HL-60 (cell line): ENCODE results near the gene ATP5F1A.

Experiments
- DNase-seq, 2 experiments: peaks; one replicate each; pipeline ENCODE4 v3.0.0-alpha.2; 2010 to 2020; ENCODE audit warnings: low read depth in 1 of 2, low spot score in 1 of 2
- H3K27ac ChIP-seq: fragments of 250-450 bp; sonication (Bioruptor Pico); replicated peaks from 2 replicates; pipeline ENCODE4 v1.5.1; 2020; ENCODE audit warnings: mild to moderate bottlenecking, moderate library complexity
- H3K27me3 ChIP-seq: fragments of 250-450 bp; sonication (Bioruptor Pico); 2 replicates; pipeline ENCODE4 v1.5.1; 2021; ENCODE audit warnings: mild to moderate bottlenecking, moderate library complexity; ENCODE audit not compliant: insufficient read depth, poor library complexity, severe bottlenecking
- H3K4me3 ChIP-seq: replicated peaks from 2 replicates; pipeline ENCODE4 v1.5.1; 2011; ENCODE audit warnings: mild to moderate bottlenecking, control low read depth, low read length; ENCODE audit not compliant: insufficient read depth
- GABPA ChIP-seq: IDR thresholded peaks from 2 replicates; pipeline ENCODE4 v1.6.1; 2012; ENCODE audit warnings: low read depth
- POLR2AphosphoS5 ChIP-seq: IDR thresholded peaks from 2 replicates; pipeline ENCODE4 v1.6.1; 2012; ENCODE audit warnings: low read depth
- SPI1 ChIP-seq: IDR thresholded peaks from 2 replicates; pipeline ENCODE4 v1.6.1; 2012; ENCODE audit warnings: low read depth, mild to moderate bottlenecking, borderline replicate concordance
- TF ChIP-seq, protein P1 (sequence below): IDR thresholded peaks from one replicate; pipeline ENCODE4 v1.5.1; 2011; ENCODE audit warnings: low read length, control low read depth, inconsistent platforms; ENCODE audit not compliant: insufficient read depth
- TF ChIP-seq, protein P2 (sequence below): IDR thresholded peaks from 2 replicates; pipeline ENCODE4 v1.6.1; 2012; ENCODE audit warnings: low read depth; ENCODE audit not compliant: insufficient replicate concordance

Gene ATP5F1A

DNA sequence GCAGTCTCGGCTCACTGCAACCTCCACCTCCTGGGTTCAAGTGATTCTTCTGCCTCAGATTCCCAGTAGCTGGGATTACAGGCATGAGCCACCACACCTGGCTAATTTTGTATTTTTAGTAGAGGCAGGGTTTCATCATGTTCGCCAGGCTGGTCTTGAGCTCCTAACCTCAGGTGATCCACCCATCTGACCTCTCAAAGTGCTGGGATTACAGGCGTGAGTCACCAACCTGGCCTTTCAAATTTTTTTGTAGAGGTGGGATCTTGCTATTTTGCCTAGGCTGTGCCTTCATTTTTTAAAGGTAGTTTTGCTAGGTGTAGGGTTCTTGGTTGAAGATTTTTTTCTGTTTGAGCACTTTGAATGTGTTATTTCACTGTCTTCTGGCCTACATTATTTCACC, 12.3 kb upstream of the ATP5F1A start:
- DNase-seq: no peak
- no peaks in the 10 kb centered on the region for H3K27me3 ChIP-seq
- no peak overlapping the region for H3K27ac ChIP-seq
- H3K4me3 ChIP-seq: no peak overlapping the region
- TF ChIP-seq, protein P1, sequence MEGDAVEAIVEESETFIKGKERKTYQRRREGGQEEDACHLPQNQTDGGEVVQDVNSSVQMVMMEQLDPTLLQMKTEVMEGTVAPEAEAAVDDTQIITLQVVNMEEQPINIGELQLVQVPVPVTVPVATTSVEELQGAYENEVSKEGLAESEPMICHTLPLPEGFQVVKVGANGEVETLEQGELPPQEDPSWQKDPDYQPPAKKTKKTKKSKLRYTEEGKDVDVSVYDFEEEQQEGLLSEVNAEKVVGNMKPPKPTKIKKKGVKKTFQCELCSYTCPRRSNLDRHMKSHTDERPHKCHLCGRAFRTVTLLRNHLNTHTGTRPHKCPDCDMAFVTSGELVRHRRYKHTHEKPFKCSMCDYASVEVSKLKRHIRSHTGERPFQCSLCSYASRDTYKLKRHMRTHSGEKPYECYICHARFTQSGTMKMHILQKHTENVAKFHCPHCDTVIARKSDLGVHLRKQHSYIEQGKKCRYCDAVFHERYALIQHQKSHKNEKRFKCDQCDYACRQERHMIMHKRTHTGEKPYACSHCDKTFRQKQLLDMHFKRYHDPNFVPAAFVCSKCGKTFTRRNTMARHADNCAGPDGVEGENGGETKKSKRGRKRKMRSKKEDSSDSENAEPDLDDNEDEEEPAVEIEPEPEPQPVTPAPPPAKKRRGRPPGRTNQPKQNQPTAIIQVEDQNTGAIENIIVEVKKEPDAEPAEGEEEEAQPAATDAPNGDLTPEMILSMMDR: no peak
- TF ChIP-seq, protein P2, sequence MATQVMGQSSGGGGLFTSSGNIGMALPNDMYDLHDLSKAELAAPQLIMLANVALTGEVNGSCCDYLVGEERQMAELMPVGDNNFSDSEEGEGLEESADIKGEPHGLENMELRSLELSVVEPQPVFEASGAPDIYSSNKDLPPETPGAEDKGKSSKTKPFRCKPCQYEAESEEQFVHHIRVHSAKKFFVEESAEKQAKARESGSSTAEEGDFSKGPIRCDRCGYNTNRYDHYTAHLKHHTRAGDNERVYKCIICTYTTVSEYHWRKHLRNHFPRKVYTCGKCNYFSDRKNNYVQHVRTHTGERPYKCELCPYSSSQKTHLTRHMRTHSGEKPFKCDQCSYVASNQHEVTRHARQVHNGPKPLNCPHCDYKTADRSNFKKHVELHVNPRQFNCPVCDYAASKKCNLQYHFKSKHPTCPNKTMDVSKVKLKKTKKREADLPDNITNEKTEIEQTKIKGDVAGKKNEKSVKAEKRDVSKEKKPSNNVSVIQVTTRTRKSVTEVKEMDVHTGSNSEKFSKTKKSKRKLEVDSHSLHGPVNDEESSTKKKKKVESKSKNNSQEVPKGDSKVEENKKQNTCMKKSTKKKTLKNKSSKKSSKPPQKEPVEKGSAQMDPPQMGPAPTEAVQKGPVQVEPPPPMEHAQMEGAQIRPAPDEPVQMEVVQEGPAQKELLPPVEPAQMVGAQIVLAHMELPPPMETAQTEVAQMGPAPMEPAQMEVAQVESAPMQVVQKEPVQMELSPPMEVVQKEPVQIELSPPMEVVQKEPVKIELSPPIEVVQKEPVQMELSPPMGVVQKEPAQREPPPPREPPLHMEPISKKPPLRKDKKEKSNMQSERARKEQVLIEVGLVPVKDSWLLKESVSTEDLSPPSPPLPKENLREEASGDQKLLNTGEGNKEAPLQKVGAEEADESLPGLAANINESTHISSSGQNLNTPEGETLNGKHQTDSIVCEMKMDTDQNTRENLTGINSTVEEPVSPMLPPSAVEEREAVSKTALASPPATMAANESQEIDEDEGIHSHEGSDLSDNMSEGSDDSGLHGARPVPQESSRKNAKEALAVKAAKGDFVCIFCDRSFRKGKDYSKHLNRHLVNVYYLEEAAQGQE: no peak
- TF ChIP-seq SPI1 (no peak), POLR2AphosphoS5 (no peak), GABPA (no peak)

DNA sequence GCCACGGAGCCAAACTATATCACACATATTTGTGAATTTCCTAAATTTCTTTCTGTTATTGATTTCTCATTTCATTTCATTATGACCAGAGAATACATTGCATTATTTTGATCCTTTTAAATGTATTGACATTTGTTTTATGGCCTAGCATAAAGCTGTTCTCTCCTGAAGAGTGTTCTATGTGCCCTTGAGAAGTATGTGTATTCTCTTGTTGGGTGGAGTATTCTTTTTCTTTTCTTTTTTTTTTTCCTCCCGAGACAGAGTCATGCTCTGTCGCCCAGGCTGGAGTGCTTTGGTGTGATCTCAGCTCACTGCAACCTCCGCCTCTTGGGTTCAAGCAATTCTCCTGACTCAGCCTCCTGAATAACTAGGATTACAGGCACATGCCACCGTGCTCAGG, 11.3 kb upstream of the ATP5F1A start:
- DNase-seq: no peak
- no peak overlapping the region for H3K27ac ChIP-seq
- no peaks in the 10 kb centered on the region for H3K27me3 ChIP-seq
- TF ChIP-seq GABPA (no peak), POLR2AphosphoS5 (no peak)
- TF ChIP-seq, protein P2: no peak
- TF ChIP-seq, protein P1: no peak
- no peak overlapping the region for H3K4me3 ChIP-seq

DNA sequence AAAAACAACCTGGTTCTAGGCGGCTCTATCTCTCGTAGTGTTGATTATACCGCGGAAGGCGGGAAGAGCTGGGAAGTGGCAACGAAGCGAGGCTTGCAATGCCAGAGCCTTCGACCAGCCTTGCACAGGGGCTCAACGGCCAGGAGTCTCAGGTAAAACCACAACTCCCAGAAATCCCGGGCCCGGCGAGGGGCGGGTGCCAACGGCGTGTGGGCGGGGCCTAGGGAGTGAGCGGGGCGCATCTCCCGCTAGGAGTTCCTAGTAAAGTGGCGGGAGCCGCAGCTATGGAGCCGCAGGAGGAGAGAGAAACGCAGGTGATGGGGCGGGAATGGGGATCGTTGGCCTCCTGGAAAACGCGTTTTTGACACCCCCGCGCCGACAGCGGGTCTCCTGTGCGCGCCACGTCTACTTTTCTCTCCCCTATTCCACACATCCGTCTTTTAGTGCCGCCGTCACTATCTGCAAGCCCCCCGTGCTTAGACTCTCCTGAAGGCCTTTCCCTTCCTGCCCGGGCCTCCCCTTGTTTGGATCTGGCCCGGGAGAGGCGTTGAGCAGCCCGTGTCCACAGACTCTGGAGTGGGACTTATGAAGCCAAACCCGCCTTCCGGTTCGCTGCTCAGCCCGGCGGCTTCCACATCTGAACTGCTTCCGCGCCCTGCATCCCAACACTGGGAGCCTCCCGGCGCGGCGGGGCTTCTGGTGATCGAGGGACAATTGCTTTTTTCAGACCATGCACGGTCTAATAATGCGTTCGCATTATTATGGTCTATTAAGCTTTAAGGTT, 6.2 kb upstream of the ATP5F1A start, which contains the start of gene HAUS1:
HAUS1 (plus strand) TSS at position 258 of the 784 bp plus-strand sequence; CDS start at position 285, 27 bp downstream.
- peak; percentile 86 for TF ChIP-seq POLR2AphosphoS5
- TF ChIP-seq, protein P2: no peak
- TF ChIP-seq GABPA: peak; percentile 63
- TF ChIP-seq, protein P1: no peak
- no peak; the same call in 1 of the 2 replicates for TF ChIP-seq SPI1
- Histone ChIP-seq H3K4me3 (peak within 1 kb of the TSS; percentile 90), H3K27ac (peak within 1 kb of the TSS; percentile 80), H3K27me3 (no peaks in the 10 kb centered on the region)
- DNase-seq: peak; percentile 84 to 97
